Mesodermal cell (in vitro differentiated cells): ENCODE measurements around the gene FAM222A.
A peak's percentile ranks its signal among the peaks of the same experiment; 100 is the strongest.

Source experiments
- H3K27ac ChIP-seq: 2 replicates; pipeline ENCODE4 v1.7.0; 2013; ENCODE audit warnings: mild to moderate bottlenecking, low read depth, low read length, moderate library complexity; ENCODE audit not compliant: severe bottlenecking
- H3K36me3 ChIP-seq: 2 replicates; pipeline ENCODE4 v1.7.1; 2013; ENCODE audit warnings: mild to moderate bottlenecking, low read length, moderate library complexity; ENCODE audit not compliant: control insufficient read depth, insufficient read depth
- H3K4me1 ChIP-seq: one replicate; pipeline ENCODE4 v1.7.1; 2013; ENCODE audit warnings: mild to moderate bottlenecking, low read length; ENCODE audit not compliant: insufficient read depth, control insufficient read depth, poor library complexity, severe bottlenecking
- H3K4me3 ChIP-seq: 2 replicates; pipeline ENCODE4 v1.7.0; 2013; ENCODE audit warnings: low read length, control low read depth, mild to moderate bottlenecking; ENCODE audit not compliant: insufficient read depth, poor library complexity, severe bottlenecking; ENCODE audit errors: extremely low read depth
- H3K9me3 ChIP-seq: 2 replicates; pipeline ENCODE4 v1.7.1; 2013; ENCODE audit warnings: mild to moderate bottlenecking, low read length, moderate library complexity; ENCODE audit not compliant: control insufficient read depth
- WGBS, 2 experiments: methylation state at CpG; one replicate each; pipeline ENCODE4 v1.1.5; 2013; ENCODE audit warnings: missing lambda C conversion rate in 2 of 2; ENCODE audit not compliant: insufficient coverage in 2 of 2; 5-methylcytosine and 5-hydroxymethylcytosine counted together

Gene FAM222A

DNA sequence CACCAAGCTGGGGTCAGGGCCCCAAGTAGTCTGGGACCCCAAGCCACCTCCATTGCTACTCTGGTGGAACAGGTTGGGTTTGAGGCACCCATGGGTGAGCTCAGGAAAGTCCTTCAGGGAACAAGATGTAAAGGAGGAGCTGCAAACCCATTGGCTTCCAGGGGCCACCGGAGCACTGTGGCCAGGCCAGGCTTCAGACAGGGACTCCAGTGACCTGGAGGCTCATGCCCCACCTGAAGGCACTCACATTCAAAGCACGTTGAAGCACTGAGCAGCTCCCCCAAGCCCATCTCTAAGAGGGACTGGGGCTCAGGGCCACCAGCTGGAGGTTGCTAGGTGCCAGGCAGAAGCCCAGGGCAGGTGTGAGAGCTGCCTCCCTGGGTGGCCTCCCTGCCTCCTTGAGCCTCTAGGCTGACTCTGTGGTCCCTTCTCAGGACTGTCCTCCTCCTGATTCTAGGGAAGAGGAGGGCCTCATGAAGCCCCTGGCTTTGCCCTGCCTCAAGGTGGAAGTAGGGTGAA lies 49.1 kb downstream of the FAM222A start:
- H3K4me1 ChIP-seq, result peaks cover 7% of the 10 kb centered on the region

DNA sequence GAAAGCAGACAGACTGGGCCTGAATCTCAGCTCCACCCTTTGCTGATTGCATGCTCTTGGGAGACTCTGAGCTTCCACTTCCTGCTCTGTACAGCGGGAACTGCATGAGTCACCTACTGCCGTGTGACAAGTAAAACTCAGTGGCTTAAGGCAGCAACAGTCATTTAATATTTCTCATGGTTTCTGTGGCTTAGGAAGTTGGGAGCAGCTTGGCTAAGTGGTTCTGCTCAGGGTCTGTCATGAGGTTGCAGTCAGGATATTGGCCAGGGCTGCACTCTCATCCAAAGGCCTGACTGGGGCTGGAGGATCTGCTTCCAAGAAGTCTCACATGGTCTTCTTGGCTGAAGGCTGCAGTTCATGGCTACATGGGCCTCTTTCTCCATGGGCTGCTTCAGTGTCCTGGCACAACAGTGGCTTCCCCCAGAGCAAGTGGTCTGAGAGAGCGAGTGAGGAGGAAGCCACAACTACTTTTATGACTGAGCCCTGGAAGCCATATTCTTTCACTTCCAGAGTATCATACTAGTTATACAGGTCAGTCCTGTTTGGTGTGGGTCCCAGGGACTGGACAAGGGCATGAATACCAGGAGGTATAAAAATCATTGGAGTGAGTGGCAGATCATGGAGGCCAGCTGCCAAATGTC lies 49.7 kb downstream of the FAM222A start:
- WGBS, 2 experiments, result 94% methylated on average over 2 of the region's 3 CpGs; no CpG with 5 or more reads in 1 of the 2 experiments
- Histone ChIP-seq H3K9me3 (peaks cover 9% of the 10 kb centered on the region), H3K4me3 (no peak overlapping the region), H3K4me1 (peaks cover 7% of the 10 kb centered on the region), H3K27ac (no peak overlapping the region), H3K36me3 (no peaks in the 10 kb centered on the region)

More for the DNA sequence above, 49.1 kb downstream of the FAM222A start:
- Histone ChIP-seq H3K4me3 (no peak overlapping the region), H3K9me3 (peaks cover 9% of the 10 kb centered on the region), H3K27ac (peak overlapping the region; percentile 10), H3K36me3 (no peaks in the 10 kb centered on the region)
- WGBS, 2 experiments, result 67 to 81% methylated on average over 2 of the region's 2 CpGs

DNA sequence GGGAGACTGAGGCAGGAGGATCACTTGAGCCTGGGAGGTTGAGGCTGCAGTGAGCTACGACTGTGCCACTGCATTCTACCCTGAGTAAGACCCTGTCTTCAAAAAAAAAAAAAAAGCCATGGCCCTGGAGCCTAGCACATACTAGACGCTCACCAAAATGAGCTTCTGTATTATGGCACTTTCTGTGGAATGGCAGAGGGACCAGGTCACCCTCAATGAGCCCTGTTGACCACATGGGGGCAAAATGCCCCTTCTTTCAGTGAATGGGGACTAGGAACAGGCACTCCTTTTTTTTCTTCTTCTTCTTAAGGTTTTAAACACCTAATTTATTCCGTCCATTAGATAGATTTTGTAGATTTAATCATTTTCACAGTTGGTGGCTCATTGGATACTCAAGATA lies 50.5 kb downstream of the FAM222A start:
- Histone ChIP-seq H3K9me3 (peaks cover 9% of the 10 kb centered on the region), H3K36me3 (no peaks in the 10 kb centered on the region), H3K4me3 (no peak overlapping the region), H3K4me1 (peaks cover 7% of the 10 kb centered on the region), H3K27ac (no peak overlapping the region)
- 78 to 86% methylated on average over 1 of the region's 3 CpGs for WGBS, 2 experiments

DNA sequence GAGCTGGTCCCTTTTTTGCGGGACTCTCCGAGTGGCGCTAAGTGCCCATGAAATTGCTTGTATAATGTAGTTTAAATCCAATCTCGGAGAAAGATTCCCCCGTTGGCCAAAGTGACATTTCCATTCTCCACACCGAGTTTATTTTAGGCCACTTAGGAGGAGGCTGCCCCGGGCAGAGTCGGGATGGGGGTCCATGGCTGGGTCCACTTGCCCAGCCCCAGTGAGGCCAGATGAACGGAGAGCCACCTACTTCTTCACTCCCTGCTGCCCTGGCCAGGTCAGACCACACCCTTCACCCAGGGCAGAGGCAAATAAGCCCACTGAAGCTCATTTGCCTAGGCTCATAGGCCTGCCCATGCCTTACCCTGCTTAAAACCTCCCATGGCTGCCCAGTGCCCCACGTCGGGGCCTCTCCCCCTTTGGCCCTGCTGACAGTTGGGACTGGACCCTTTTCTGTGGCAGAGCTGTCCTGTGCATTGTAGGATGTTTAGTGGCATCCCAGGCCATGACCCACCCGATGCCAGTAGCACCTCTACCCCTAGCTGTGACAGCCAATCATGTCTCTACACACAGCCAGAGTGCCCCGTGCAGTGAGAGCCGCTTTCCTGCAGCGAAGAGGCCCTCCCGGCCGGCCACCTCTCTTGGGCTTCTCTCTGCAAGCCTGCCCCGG lies 51.3 kb downstream of the FAM222A start:
- no peak overlapping the region for H3K27ac ChIP-seq
- 91 to 93% methylated on average over 14 to 15 of the region's 18 CpGs for WGBS, 2 experiments
- H3K4me3 ChIP-seq, result no peak overlapping the region
- no peaks in the 10 kb centered on the region for H3K36me3 ChIP-seq
- H3K4me1 ChIP-seq, result peaks cover 7% of the 10 kb centered on the region
- peaks cover 9% of the 10 kb centered on the region for H3K9me3 ChIP-seq

DNA sequence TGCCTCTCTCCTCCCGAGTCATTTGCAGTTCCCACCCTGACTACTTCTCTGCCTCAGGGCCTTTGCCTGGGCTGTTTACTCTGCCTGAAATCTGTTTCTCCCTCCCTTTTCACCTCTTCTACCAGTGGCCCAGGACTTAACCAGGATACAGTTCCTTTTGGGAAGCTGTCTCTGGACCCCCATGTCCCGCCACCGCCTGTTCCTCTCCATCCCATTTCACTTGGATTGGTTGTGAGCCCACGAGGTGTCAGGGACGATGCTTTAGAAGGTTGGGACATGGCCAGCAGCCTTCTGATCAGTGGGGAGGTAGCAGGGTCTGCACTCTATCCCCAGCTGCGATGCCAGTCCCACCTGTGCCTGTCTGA lies 51.8 kb downstream of the FAM222A start:
- Histone ChIP-seq H3K36me3 (no peaks in the 10 kb centered on the region), H3K27ac (no peak overlapping the region), H3K4me1 (peaks cover 7% of the 10 kb centered on the region), H3K9me3 (peaks cover 9% of the 10 kb centered on the region), H3K4me3 (no peak overlapping the region)
- WGBS, 2 experiments, result 96% methylated on average over 4 to 5 of the region's 6 CpGs

DNA sequence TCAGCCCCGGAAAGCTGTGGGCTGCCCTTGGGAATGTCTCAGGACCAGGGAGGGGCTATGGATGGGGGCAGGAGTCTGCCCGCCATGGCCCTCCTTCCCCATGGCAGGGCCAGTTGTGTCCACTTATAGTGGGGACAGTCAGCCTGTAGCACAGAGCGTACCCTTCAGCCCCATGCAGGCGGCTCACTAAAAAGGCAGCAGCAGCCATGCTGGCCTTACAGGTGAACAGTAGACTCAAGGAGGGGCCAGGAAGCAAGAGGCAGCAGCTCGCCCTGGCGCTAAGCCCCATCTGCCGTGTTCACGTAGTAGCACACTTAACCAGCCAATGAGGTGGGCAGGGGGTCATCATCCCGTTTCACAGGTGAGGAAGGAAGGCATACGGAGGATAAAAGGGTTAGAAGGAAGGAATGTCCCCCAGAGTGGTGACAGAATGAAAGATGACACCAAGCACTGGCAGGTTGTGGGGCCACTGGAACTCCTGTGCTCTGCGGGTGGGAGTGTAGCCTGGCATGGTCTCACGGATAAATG lies 52.7 kb downstream of the FAM222A start:
- Histone ChIP-seq H3K4me3 (no peak overlapping the region), H3K36me3 (no peaks in the 10 kb centered on the region), H3K27ac (no peak overlapping the region), H3K9me3 (peaks cover 9% of the 10 kb centered on the region), H3K4me1 (peaks cover 6% of the 10 kb centered on the region)
- 89 to 90% methylated on average over 10 to 12 of the region's 12 CpGs for WGBS, 2 experiments

DNA sequence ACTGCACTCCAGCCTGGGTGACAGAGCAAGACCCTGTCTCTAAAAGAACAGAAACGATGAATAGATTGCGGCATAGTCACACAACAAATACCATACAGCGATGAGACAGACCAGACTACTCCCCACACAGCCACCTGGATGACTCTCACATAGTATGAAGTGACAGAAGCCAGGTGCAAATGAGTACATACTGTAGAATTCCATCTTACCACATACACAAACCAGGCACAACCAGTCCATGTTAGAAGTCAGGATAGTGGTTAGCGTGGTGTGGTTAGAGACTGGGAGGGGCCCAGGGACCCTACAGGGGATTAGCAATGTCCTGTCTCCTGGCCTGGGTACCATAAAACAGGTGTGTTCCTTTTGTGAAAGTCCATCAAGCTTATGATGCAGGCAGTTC lies 53.8 kb downstream of the FAM222A start:
- 100% methylated on average over 1 to 4 of the region's 4 CpGs for WGBS, 2 experiments
- no peak overlapping the region for H3K4me3 ChIP-seq
- H3K9me3 ChIP-seq, result peaks cover 9% of the 10 kb centered on the region
- no peaks in the 10 kb centered on the region for H3K4me1 ChIP-seq
- H3K27ac ChIP-seq, result no peak overlapping the region
- H3K36me3 ChIP-seq, result no peaks in the 10 kb centered on the region

DNA sequence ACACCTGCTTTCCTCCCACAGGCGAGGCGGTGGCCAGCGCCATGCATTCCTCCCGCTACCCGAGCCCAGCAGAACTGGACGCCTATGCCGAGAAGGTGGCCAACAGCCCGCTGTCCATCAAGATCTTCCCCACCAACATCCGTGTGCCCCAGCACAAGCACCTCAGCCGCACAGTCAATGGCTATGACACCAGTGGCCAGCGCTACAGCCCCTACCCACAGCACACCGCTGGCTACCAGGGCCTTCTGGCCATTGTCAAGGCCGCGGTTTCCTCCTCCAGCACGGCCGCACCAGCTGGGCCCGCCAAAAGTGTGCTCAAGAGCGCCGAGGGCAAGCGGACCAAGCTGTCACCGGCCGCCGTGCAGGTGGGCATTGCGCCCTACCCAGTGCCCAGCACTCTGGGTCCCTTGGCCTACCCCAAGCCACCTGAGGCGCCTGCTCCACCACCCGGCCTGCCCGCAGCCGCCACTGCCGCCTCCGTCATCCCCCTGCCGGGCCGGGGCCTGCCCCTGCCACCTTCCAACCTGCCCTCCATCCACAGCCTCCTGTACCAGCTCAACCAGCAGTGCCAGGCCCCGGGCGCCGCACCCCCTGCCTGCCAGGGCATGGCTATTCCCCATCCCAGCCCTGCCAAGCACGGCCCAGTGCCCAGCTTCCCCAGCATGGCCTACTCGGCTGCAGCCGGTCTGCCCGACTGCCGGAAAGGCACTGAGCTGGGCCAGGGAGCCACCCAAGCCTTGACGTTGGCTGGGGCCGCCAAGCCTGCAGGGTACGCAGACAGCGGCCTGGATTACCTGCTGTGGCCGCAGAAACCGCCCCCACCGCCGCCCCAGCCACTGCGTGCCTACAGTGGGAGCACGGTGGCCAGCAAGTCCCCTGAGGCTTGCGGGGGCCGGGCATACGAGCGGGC lies 54.6 kb downstream of the FAM222A start:
- WGBS, 2 experiments, result 92 to 96% methylated on average over 43 to 46 of the region's 54 CpGs
- H3K9me3 ChIP-seq, result peaks cover 6% of the 10 kb centered on the region
- H3K4me3 ChIP-seq, result no peak overlapping the region
- H3K36me3 ChIP-seq, result no peaks in the 10 kb centered on the region
- no peak overlapping the region for H3K27ac ChIP-seq
- no peaks in the 10 kb centered on the region for H3K4me1 ChIP-seq

DNA sequence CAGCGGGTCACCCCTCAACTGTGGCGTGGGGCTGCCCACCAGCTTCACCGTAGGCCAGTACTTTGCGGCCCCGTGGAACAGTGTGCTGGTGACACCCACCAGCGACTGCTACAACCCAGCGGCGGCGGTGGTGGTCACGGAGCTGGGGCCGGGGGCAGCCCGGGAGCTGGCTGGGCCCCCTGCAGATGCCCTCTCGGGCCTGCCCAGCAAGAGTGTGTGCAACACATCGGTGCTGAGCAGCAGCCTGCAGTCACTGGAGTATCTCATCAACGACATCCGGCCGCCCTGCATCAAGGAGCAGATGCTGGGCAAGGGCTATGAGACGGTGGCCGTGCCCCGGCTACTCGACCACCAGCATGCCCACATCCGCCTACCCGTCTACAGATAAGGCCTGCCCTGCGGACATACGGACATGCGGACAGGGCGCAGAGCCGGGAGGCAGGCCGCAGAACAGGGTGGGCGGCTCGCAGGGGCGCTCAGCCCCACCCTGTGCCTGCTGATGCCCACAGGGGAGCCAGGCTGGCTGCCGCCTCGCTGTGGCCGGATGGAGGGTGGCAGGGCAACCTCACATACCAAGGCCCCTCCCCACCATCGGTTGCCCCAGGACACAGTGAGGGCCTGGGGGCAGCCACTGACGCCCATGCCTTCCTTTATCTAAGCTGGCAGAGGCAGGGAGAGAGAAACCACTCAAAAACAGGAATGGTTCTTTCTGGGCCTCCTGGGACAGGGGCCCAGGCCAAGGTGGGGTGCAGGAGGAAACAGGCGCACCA lies 55.5 kb downstream of the FAM222A start:
- WGBS, 2 experiments, result 96 to 98% methylated on average over 35 to 36 of the region's 38 CpGs
- Histone ChIP-seq H3K4me1 (no peaks in the 10 kb centered on the region), H3K36me3 (no peaks in the 10 kb centered on the region), H3K9me3 (no peaks in the 10 kb centered on the region), H3K27ac (no peak overlapping the region), H3K4me3 (no peak overlapping the region)
